Neural crest cell (in vitro differentiated cells): ENCODE results near the gene ERG. TPM values are rescaled to one million over a fixed set of nuclear protein-coding genes. Genes with fewer than 3 reads are reported as not detected.

ENCODE experiments used
- DNase-seq: peaks from one replicate; pipeline ENCODE4 v3.0.0; 2021; ENCODE audit warnings: low read depth, mixed read lengths, low spot score
- H3K27ac Mint-ChIP-seq: one replicate; pipeline ENCODE4 v1.8.0; 2021; ENCODE audit warnings: mild to moderate bottlenecking, mixed read lengths; ENCODE audit not compliant: unreplicated experiment
- H3K27me3 Mint-ChIP-seq: 2 replicates; pipeline ENCODE4 v1.8.0; 2021; ENCODE audit warnings: low read depth, mild to moderate bottlenecking, mixed read lengths
- H3K36me3 Mint-ChIP-seq: 2 replicates; pipeline ENCODE4 v1.8.0; 2021; ENCODE audit warnings: low read depth, mild to moderate bottlenecking, mixed read lengths
- H3K4me1 Mint-ChIP-seq: 2 replicates; pipeline ENCODE4 v1.8.0; 2021; ENCODE audit warnings: mixed read lengths
- H3K4me3 Mint-ChIP-seq: one replicate; pipeline ENCODE4 v1.8.0; 2021; ENCODE audit warnings: mild to moderate bottlenecking, mixed read lengths
- H3K9me3 Mint-ChIP-seq: 2 replicates; pipeline ENCODE4 v1.8.0; 2021; ENCODE audit warnings: mixed read lengths
- total RNA-seq: library from RNA; stranded (reverse); gene quantifications from 2 replicates; pipeline ENCODE4 v1.2.1, GENCODE V29; 2021
- TF ChIP-seq, protein P1 (sequence below): fragments of 200-600 bp; sonication (generic); conservative IDR thresholded peaks from 2 replicates; pipeline ENCODE4 v1.5.0; 2021; ENCODE audit warnings: antibody characterized with exemption, mild to moderate bottlenecking

The ERG gene
- total RNA-seq, 1 donor from 2014 or later, result 0.19 TPM

- Mint-ChIP-seq H3K36me3 (no peaks in the 10 kb centered on the region), H3K9me3 (no peaks in the 10 kb centered on the region), H3K4me1 (peaks cover 18% of the 10 kb centered on the region), H3K27ac (no peak overlapping the region), H3K27me3 (no peaks in the 10 kb centered on the region), H3K4me3 (no peak overlapping the region)
- TF ChIP-seq, protein P1, sequence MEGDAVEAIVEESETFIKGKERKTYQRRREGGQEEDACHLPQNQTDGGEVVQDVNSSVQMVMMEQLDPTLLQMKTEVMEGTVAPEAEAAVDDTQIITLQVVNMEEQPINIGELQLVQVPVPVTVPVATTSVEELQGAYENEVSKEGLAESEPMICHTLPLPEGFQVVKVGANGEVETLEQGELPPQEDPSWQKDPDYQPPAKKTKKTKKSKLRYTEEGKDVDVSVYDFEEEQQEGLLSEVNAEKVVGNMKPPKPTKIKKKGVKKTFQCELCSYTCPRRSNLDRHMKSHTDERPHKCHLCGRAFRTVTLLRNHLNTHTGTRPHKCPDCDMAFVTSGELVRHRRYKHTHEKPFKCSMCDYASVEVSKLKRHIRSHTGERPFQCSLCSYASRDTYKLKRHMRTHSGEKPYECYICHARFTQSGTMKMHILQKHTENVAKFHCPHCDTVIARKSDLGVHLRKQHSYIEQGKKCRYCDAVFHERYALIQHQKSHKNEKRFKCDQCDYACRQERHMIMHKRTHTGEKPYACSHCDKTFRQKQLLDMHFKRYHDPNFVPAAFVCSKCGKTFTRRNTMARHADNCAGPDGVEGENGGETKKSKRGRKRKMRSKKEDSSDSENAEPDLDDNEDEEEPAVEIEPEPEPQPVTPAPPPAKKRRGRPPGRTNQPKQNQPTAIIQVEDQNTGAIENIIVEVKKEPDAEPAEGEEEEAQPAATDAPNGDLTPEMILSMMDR, result no peak
- no peak for DNase-seq
Measured at GRCh38 chr21:38506661-38507281, 8.5 kb upstream of the ERG start.

DNA sequence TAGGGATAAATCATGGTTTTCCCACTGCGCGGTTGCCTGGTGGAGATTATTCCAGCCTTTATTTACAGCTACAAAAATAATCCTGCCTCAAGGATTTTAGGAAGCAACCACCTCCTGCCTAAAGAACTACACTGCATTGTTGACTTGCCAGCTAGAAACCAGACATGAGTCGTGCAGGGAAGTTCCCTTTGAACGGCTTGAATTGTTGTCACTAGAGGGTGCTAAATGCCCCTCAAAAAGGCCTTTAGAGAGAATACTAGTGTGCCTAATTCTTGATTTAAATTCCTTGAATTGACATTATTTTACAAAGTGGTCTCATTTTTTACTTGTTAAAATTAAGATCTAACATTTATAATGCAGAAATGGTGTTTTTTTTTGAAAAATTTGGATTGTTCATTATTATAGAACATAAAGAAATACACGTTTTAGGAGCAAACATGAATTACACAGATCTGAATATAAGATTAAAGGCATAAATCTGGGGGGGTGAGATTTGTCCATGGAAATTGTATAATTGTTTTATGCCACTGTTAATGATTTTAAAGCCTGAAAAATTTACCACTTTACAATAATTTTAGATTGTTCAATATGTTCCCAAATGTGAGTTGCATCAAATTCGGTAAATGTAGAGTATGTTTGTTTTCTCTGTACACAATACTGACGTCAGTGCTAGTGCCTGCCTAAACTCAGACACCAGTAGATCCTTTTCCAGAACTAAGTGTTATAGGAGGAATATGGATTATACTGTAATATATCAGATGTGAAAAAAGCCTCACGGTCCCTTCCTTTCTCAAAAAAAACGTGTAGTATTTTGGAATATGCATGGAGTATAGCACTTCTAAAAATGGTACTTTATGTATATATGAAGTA is 7.6 kb upstream of the ERG start:
- H3K36me3 Mint-ChIP-seq, result no peaks in the 10 kb centered on the region
- H3K27ac Mint-ChIP-seq, result no peak overlapping the region
- peaks cover 18% of the 10 kb centered on the region for H3K4me1 Mint-ChIP-seq
- H3K4me3 Mint-ChIP-seq, result no peak overlapping the region
- DNase-seq, result peak; percentile 36
- H3K27me3 Mint-ChIP-seq, result no peaks in the 10 kb centered on the region
- TF ChIP-seq, protein P1, result peak; percentile 79
- H3K9me3 Mint-ChIP-seq, result no peaks in the 10 kb centered on the region

- no peak for DNase-seq
- Mint-ChIP-seq H3K4me1 (peaks cover 18% of the 10 kb centered on the region), H3K27ac (no peak overlapping the region), H3K4me3 (no peak overlapping the region), H3K36me3 (no peaks in the 10 kb centered on the region), H3K9me3 (no peaks in the 10 kb centered on the region), H3K27me3 (no peaks in the 10 kb centered on the region)
- TF ChIP-seq, protein P1, result no peak
Measured at GRCh38 chr21:38504066-38504465, 5.8 kb upstream of the ERG start.

DNA sequence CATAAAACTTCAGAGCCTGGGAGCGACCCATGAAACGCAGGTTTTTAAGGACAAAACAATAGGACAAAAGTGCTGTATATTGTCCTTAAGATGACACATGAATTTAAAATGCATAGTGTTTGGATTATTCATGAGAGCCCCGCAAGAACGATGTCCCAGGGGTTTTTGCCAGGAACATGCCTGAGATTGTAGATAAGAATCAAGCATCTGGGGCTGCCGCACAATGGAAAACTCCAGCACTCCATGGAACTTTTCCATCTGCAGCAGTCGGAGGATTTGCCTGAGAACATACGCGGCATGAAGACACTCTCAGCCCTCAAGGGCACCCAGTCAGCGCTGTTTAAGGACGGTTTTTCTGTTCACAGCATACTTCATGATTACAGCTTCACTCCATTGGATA is 5.3 kb upstream of the ERG start:
- peaks cover 18% of the 10 kb centered on the region for H3K4me1 Mint-ChIP-seq
- no peaks in the 10 kb centered on the region for H3K27me3 Mint-ChIP-seq
- H3K4me3 Mint-ChIP-seq, result no peak overlapping the region
- no peak overlapping the region for H3K27ac Mint-ChIP-seq
- DNase-seq, result no peak
- H3K9me3 Mint-ChIP-seq, result no peaks in the 10 kb centered on the region
- TF ChIP-seq, protein P1, result no peak
- no peaks in the 10 kb centered on the region for H3K36me3 Mint-ChIP-seq

DNA sequence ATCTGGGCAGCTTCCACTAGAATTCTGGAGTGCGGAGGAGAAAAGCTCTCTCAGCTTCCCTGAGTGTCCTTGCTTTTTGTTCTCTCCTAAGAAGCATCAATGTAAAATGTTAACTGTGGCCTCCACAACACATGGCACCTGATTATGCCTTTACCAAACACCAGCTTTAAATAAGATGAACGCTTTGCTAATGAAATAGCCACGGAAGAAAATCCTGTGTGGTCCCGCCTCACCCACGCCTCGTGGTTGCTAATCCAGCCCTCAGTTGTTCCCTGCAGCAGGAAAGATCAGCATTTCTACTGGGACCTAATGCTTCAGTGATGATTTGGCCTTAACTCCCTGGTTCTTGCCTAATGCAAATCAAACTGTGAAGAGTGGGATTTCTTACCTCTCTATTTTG is 1.8 kb upstream of the ERG start:
- H3K4me1 Mint-ChIP-seq, result peaks cover under 1% of the 10 kb centered on the region
- TF ChIP-seq, protein P1, result no peak
- H3K27me3 Mint-ChIP-seq, result no peaks in the 10 kb centered on the region
- H3K27ac Mint-ChIP-seq, result no peak overlapping the region
- H3K36me3 Mint-ChIP-seq, result no peaks in the 10 kb centered on the region
- no peak for DNase-seq
- no peak overlapping the region for H3K4me3 Mint-ChIP-seq
- no peaks in the 10 kb centered on the region for H3K9me3 Mint-ChIP-seq
